Measurements from ENCODE around the gene HDAC9. TPM values are rescaled to one million over a fixed set of nuclear protein-coding genes. Genes with fewer than 3 reads are reported as not detected.
A peak's percentile ranks its signal among the peaks of the same experiment; 100 is the strongest.

Gene HDAC9
- total RNA-seq, 1 experiment from 2014 or later: 17.1 TPM

DNA sequence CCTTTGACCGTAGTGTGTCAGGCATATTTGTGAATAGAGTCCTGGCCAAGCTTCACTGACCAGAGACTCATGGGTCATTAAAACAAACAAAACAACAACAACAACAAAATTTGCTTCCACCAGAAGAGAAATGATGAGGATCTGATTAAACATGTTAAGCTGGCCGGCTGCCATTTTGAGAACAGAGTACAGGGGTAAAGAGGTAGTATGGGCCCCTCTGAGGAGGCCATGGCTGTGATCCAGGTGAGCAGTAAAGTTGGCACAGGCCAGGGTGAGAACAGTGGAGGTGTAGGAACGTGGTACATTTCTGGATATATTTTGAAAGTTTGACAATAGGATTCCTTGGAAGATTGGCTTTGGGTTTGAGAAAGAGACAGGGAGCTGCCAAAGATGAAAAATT lies 369.4 kb downstream of the HDAC9 start:
- H3K4me1 ChIP-seq (ENCODE audit: control insufficient read depth, insufficient read depth, low read length): no peaks in the 10 kb centered on the region
- no peaks in the 10 kb centered on the region for H3K27me3 ChIP-seq (ENCODE audit: control insufficient read depth, insufficient read depth, low read length)
- no peak for TF ChIP-seq POLR2AphosphoS5 (IDR thresholded peaks at IDR 0.05; ENCODE audit: low read depth, low read length)
- no peak for ATAC-seq
- intact Hi-C loops (cut with micrococcal nuclease; ENCODE audit: unreplicated experiment) (no loop called here), in situ Hi-C loops (cut with HindIII; ENCODE audit: low pct_unique_long_range_greater_than_20kb, low sequenced_read_pairs) (no loop called here)
- no peaks in the 10 kb centered on the region for H3K36me3 ChIP-seq (ENCODE audit: control insufficient read depth, insufficient read depth, low read length)
- no peak for DNase-seq (ENCODE audit: low read depth, low spot score)
- POLR2A ChIA-PET: no interaction called here
- H3K4me3 ChIP-seq (ENCODE audit: low read depth in 2 of 2, low read length in 2 of 2): no peak overlapping the region
- no TSS peak for BruUV-seq (replicated peaks)
- H3K9me3 ChIP-seq (ENCODE audit: control insufficient read depth, insufficient read depth, low read depth, low read length): no peaks in the 10 kb centered on the region
- CTCF ChIA-PET: no interaction called here
- H3K27ac ChIP-seq (ENCODE audit: low read length): no peak overlapping the region

DNA sequence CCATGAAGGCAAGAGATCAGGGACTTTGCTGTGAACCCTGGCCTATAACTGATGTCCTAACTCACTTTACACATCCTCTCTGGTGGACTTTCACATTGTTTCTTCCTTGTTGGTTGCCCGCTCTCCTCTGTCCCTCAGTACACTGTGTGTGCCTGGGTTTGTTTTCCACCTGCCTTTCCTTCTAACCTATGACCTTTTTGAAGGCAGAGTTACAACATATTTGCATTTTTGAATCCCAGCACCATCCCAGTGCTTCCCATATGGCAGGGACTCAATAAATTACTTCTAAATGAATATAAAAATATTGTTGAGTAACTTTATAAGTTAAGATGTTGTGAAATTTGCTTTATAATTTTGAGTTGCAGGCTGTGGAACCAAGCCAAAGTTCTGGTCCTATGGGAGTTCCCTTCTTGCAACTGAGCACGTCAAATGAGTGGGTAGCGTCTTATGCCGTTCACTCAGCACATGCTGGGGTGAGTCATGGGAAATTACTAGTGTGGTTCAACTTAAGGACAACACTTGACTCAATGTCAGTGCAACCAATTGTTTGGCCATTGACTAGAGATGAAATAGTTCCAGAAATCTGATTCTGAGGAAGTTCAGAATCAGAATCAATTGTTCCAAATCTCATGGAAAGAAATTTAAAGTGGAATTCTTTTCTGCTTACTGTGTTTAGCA lies 370.9 kb downstream of the HDAC9 start:
- in situ Hi-C loops (cut with HindIII; ENCODE audit: low pct_unique_long_range_greater_than_20kb, low sequenced_read_pairs): no loop called here
- no peaks in the 10 kb centered on the region for H3K36me3 ChIP-seq (ENCODE audit: control insufficient read depth, insufficient read depth, low read length)
- ChIA-PET POLR2A (no interaction called here), CTCF (no interaction called here)
- H3K4me1 ChIP-seq (ENCODE audit: control insufficient read depth, insufficient read depth, low read length): no peaks in the 10 kb centered on the region
- no TSS peak for BruUV-seq (replicated peaks)
- TF ChIP-seq TCF7L2 (IDR thresholded peaks at IDR 0.05; ENCODE audit: low read depth, low read length): no peak
- TF ChIP-seq SIN3A (IDR thresholded peaks at IDR 0.05; ENCODE audit: borderline replicate concordance, insufficient read depth, low read depth, low read length): no peak
- no peak for TF ChIP-seq POLR2AphosphoS5 (IDR thresholded peaks at IDR 0.05; ENCODE audit: low read depth, low read length)
- TF ChIP-seq, protein P1, sequence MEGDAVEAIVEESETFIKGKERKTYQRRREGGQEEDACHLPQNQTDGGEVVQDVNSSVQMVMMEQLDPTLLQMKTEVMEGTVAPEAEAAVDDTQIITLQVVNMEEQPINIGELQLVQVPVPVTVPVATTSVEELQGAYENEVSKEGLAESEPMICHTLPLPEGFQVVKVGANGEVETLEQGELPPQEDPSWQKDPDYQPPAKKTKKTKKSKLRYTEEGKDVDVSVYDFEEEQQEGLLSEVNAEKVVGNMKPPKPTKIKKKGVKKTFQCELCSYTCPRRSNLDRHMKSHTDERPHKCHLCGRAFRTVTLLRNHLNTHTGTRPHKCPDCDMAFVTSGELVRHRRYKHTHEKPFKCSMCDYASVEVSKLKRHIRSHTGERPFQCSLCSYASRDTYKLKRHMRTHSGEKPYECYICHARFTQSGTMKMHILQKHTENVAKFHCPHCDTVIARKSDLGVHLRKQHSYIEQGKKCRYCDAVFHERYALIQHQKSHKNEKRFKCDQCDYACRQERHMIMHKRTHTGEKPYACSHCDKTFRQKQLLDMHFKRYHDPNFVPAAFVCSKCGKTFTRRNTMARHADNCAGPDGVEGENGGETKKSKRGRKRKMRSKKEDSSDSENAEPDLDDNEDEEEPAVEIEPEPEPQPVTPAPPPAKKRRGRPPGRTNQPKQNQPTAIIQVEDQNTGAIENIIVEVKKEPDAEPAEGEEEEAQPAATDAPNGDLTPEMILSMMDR (IDR thresholded peaks at IDR 0.05): no peak
- TF ChIP-seq, protein P2, sequence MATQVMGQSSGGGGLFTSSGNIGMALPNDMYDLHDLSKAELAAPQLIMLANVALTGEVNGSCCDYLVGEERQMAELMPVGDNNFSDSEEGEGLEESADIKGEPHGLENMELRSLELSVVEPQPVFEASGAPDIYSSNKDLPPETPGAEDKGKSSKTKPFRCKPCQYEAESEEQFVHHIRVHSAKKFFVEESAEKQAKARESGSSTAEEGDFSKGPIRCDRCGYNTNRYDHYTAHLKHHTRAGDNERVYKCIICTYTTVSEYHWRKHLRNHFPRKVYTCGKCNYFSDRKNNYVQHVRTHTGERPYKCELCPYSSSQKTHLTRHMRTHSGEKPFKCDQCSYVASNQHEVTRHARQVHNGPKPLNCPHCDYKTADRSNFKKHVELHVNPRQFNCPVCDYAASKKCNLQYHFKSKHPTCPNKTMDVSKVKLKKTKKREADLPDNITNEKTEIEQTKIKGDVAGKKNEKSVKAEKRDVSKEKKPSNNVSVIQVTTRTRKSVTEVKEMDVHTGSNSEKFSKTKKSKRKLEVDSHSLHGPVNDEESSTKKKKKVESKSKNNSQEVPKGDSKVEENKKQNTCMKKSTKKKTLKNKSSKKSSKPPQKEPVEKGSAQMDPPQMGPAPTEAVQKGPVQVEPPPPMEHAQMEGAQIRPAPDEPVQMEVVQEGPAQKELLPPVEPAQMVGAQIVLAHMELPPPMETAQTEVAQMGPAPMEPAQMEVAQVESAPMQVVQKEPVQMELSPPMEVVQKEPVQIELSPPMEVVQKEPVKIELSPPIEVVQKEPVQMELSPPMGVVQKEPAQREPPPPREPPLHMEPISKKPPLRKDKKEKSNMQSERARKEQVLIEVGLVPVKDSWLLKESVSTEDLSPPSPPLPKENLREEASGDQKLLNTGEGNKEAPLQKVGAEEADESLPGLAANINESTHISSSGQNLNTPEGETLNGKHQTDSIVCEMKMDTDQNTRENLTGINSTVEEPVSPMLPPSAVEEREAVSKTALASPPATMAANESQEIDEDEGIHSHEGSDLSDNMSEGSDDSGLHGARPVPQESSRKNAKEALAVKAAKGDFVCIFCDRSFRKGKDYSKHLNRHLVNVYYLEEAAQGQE (IDR thresholded peaks at IDR 0.05; ENCODE audit: insufficient read depth in 1 of 2, low read depth in 2 of 2, low read length in 1 of 2): no peak
- no peaks in the 10 kb centered on the region for H3K27me3 ChIP-seq (ENCODE audit: control insufficient read depth, insufficient read depth, low read length)
- no peak overlapping the region for H3K4me3 ChIP-seq (ENCODE audit: low read depth in 2 of 2, low read length in 2 of 2)
- no peaks in the 10 kb centered on the region for H3K9me3 ChIP-seq (ENCODE audit: control insufficient read depth, insufficient read depth, low read depth, low read length)
- intact Hi-C loops (cut with micrococcal nuclease; ENCODE audit: unreplicated experiment): no loop called here
- no peak overlapping the region for H3K27ac ChIP-seq (ENCODE audit: low read length)
- peak; percentile 45 for DNase-seq (ENCODE audit: low read depth, low spot score)
- ATAC-seq: no peak

DNA sequence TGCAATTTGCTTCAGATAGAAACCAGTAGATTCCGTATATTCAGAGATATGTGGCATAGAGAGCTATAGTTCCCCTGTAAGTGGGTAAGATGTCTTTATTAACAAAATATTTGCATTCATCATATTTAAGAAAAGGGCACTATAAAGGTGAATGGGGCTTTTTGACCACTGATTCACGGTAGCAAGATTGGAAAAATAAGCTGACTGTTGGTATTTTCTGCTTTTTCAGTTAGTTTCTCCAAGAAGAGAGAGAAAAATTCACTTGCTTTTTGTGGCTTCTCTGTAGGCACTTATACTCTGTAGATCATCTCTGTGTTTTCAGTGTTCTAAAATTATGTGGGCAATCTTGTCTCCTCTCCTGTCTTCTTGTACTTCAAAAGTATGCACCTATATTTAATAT lies 376.8 kb downstream of the HDAC9 start:
- ChIA-PET CTCF (no interaction called here), POLR2A (interaction anchor here (0.6 kb wide), 1 partner anchor 156 kb away, joined by 14 read pairs; no protein-coding TSS in a partner anchor)
- H3K27ac ChIP-seq (ENCODE audit: low read length): no peak overlapping the region
- in situ Hi-C loops (cut with HindIII; ENCODE audit: low pct_unique_long_range_greater_than_20kb, low sequenced_read_pairs) (no loop called here), intact Hi-C loops (cut with micrococcal nuclease; ENCODE audit: unreplicated experiment) (no loop called here)
- TF ChIP-seq TCF7L2 (IDR thresholded peaks at IDR 0.05; ENCODE audit: low read depth, low read length) (no peak), SIN3A (IDR thresholded peaks at IDR 0.05; ENCODE audit: borderline replicate concordance, insufficient read depth, low read depth, low read length) (no peak), POLR2AphosphoS5 (IDR thresholded peaks at IDR 0.05; ENCODE audit: low read depth, low read length) (no peak)
- TF ChIP-seq, protein P2 (IDR thresholded peaks at IDR 0.05; ENCODE audit: insufficient read depth in 1 of 2, low read depth in 2 of 2, low read length in 1 of 2): no peak
- TF ChIP-seq, protein P1 (IDR thresholded peaks at IDR 0.05): no peak
- no peaks in the 10 kb centered on the region for H3K36me3 ChIP-seq (ENCODE audit: control insufficient read depth, insufficient read depth, low read length)
- no peaks in the 10 kb centered on the region for H3K4me1 ChIP-seq (ENCODE audit: control insufficient read depth, insufficient read depth, low read length)
- ATAC-seq (no peak), DNase-seq (ENCODE audit: low read depth, low spot score) (no peak)
- no peaks in the 10 kb centered on the region for H3K9me3 ChIP-seq (ENCODE audit: control insufficient read depth, insufficient read depth, low read depth, low read length)
- no TSS peak for BruUV-seq (replicated peaks)
- H3K27me3 ChIP-seq (ENCODE audit: control insufficient read depth, insufficient read depth, low read length): no peaks in the 10 kb centered on the region
- no peak overlapping the region for H3K4me3 ChIP-seq (ENCODE audit: low read depth in 2 of 2, low read length in 2 of 2)
